HepG2 (cell line): ENCODE results near the gene S100A5. TPM values are rescaled to one million over a fixed set of nuclear protein-coding genes. Genes with fewer than 3 reads are reported as not detected.

Experiments used
- ARID3A ChIP-seq: IDR thresholded peaks from 2 replicates; pipeline ENCODE4 v1.6.1; 2012; ENCODE audit warnings: low read depth, low read length, improper control_type of control experiment
- BHLHE40 ChIP-seq: IDR thresholded peaks from 2 replicates; pipeline ENCODE4 v1.6.1; 2011; ENCODE audit warnings: low read length, improper control_type of control experiment
- HDAC1 ChIP-seq: sonication (generic); formaldehyde crosslinking; IDR thresholded peaks from 2 replicates; pipeline ENCODE4 v1.5.1; 2020; ENCODE audit warnings: mild to moderate bottlenecking, missing genetic modification reagents
- HMG20A ChIP-seq: IDR thresholded peaks from 2 replicates; pipeline ENCODE4 v1.6.1; 2016; ENCODE audit warnings: borderline replicate concordance
- HNF1B ChIP-seq: sonication (generic); formaldehyde crosslinking; IDR thresholded peaks from 2 replicates; pipeline ENCODE4 v1.5.1; 2020; ENCODE audit warnings: mild to moderate bottlenecking, moderate library complexity, missing genetic modification reagents
- HOXA3 ChIP-seq: sonication (generic); formaldehyde crosslinking; IDR thresholded peaks from 2 replicates; pipeline ENCODE4 v1.5.0; 2020; ENCODE audit warnings: missing genetic modification reagents
- MLLT10 ChIP-seq: sonication (generic); formaldehyde crosslinking; IDR thresholded peaks from 2 replicates; pipeline ENCODE4 v1.4.0; 2020; ENCODE audit warnings: missing genetic modification reagents
- NCOR1 ChIP-seq: fragments of 200-600 bp; sonication (generic); IDR thresholded peaks from 2 replicates; pipeline ENCODE4 v1.7.0; 2017; ENCODE audit warnings: antibody characterized with exemption, low read length, borderline replicate concordance
- NR2C2 ChIP-seq: sonication (generic); formaldehyde crosslinking; IDR thresholded peaks from 2 replicates; pipeline ENCODE4 v1.4.0; 2020; ENCODE audit warnings: missing genetic modification reagents, mild to moderate bottlenecking, moderate library complexity, borderline replicate concordance
- POGK ChIP-seq: sonication (generic); formaldehyde crosslinking; conservative IDR thresholded peaks from 2 replicates; pipeline ENCODE4 v1.8.0; 2022; ENCODE audit warnings: mild to moderate bottlenecking, moderate library complexity, missing genetic modification reagents
- RNF219 ChIP-seq: sonication (generic); formaldehyde crosslinking; IDR thresholded peaks from 2 replicates; pipeline ENCODE4 v1.5.0; 2020; ENCODE audit warnings: mild to moderate bottlenecking, missing genetic modification reagents
- SRY ChIP-seq: sonication (generic); formaldehyde crosslinking; IDR thresholded peaks from 2 replicates; pipeline ENCODE4 v1.8.0; 2022; ENCODE audit warnings: mild to moderate bottlenecking, missing genetic modification reagents
- USF2 ChIP-seq, 2 experiments: sonication (generic) in 1 of 2; formaldehyde crosslinking in 1 of 2; IDR thresholded peaks; 2 replicates each; pipeline versions ENCODE4 v1.5.1 to v1.6.1; 2011 to 2020; ENCODE audit warnings: borderline replicate concordance in 1 of 2, low read depth in 1 of 2, low read length in 1 of 2, mild to moderate bottlenecking in 1 of 2, missing genetic modification reagents in 1 of 2, moderate library complexity in 1 of 2
- ZFX ChIP-seq: sonication (generic); formaldehyde crosslinking; IDR thresholded peaks from 2 replicates; pipeline ENCODE4 v1.4.0; 2020; ENCODE audit warnings: mild to moderate bottlenecking, low read depth, missing genetic modification reagents, moderate library complexity
- ZNF33A ChIP-seq: sonication (generic); formaldehyde crosslinking; IDR thresholded peaks from 2 replicates; pipeline ENCODE4 v1.5.1; 2020; ENCODE audit warnings: missing genetic modification reagents, mild to moderate bottlenecking, moderate library complexity, borderline replicate concordance
- ZNF362 ChIP-seq: sonication (generic); formaldehyde crosslinking; IDR thresholded peaks from 2 replicates; pipeline ENCODE4 v1.4.0; 2020; ENCODE audit warnings: missing genetic modification reagents, mild to moderate bottlenecking, borderline replicate concordance
- ZNF383 ChIP-seq: sonication (generic); formaldehyde crosslinking; IDR thresholded peaks from 2 replicates; pipeline ENCODE4 v1.4.0; 2020; ENCODE audit warnings: missing genetic modification reagents, mild to moderate bottlenecking, borderline replicate concordance
- ZNF569 ChIP-seq: sonication (generic); formaldehyde crosslinking; IDR thresholded peaks from 2 replicates; pipeline ENCODE4 v1.5.0; 2020; ENCODE audit warnings: mild to moderate bottlenecking, missing genetic modification reagents, moderate library complexity, borderline replicate concordance
- polyA plus RNA-seq, 8 experiments: library from polyadenylated mRNA; depleted of rRNA in 3 of 8; stranded (reverse) in 7 of 8; unstranded in 1 of 8; fragments of >200 nt; fragmentation: Illumina TruSeq in 4 of 8; extraction: Trizol in 4 of 8; gene quantifications; 2 replicates each; pipeline versions ENCODE4 v1.2.1 to v1.2.3, GENCODE V29; 2011 to 2016; ENCODE audit warnings: low read depth in 4 of 8, missing spikeins in 1 of 8, mixed read lengths in 1 of 8; ENCODE audit not compliant: insufficient read depth in 1 of 8
- total RNA-seq, 5 experiments: library from RNA; depleted of rRNA; stranded (reverse); fragments of >200 nt; fragmentation: Illumina TruSeq; extraction: Trizol; gene quantifications; 2 replicates each; pipeline ENCODE4 v1.2.3, GENCODE V29; 2016; ENCODE audit warnings: low read depth in 1 of 5

The S100A5 gene
- total and polyA plus RNA-seq, 2 of the 13 experiments (the other 11 are each of a cell fraction or from before 2014, with no cell fraction given) = not detected

- TF ChIP-seq ZNF362 (CRISPR knock-in tag) = no peak
- TF ChIP-seq RNF219 (CRISPR knock-in tag) = no peak
- TF ChIP-seq USF2 (IDR thresholded peaks at IDR 0.05; ENCODE audit: low read depth, low read length) = peak; percentile 80
- peak; percentile 58; the same call in 1 of the 2 replicates for TF ChIP-seq USF2 (CRISPR knock-in tag; IDR thresholded peaks at IDR 0.05; ENCODE audit: borderline replicate concordance)
- TF ChIP-seq ZFX (CRISPR knock-in tag) = peak; percentile 41; the same call in 1 of the 2 replicates
- TF ChIP-seq HOXA3 (CRISPR knock-in tag) = no peak
- TF ChIP-seq POGK (CRISPR knock-in tag) = 0 out of 2 replicates have a peak, but pooled peaks have one; percentile 18
- no peak for TF ChIP-seq HDAC1 (CRISPR knock-in tag)
- TF ChIP-seq ZNF33A (CRISPR knock-in tag) = no peak
- peak; percentile 38; the same call in 1 of the 2 replicates for TF ChIP-seq BHLHE40
- TF ChIP-seq MLLT10 (CRISPR knock-in tag) = no peak
- TF ChIP-seq ZNF569 (CRISPR knock-in tag) = no peak
- TF ChIP-seq ARID3A = no peak
- no peak for TF ChIP-seq ZNF383 (CRISPR knock-in tag)
- no peak for TF ChIP-seq NCOR1
- no peak for TF ChIP-seq SRY (CRISPR knock-in tag)
- no peak for TF ChIP-seq HNF1B (CRISPR knock-in tag)
- TF ChIP-seq HMG20A (CRISPR knock-in tag) = no peak
- TF ChIP-seq NR2C2 (CRISPR knock-in tag) = 0 out of 2 replicates have a peak, but pooled peaks have one; percentile 25
Observed at GRCh38 chr1:153538315-153538821, 2.4 kb downstream of the S100A5 start (continued).
